22Rv1 (cell line): ENCODE data around the gene CAMTA1.

ENCODE experiments used
- CTCF ChIP-seq: fragments of 450-650 bp; IDR thresholded peaks from 2 replicates; pipeline ENCODE4 v1.5.1; 2017; ENCODE audit warnings: mild to moderate bottlenecking
- ZFX ChIP-seq: fragments of 450-650 bp; IDR thresholded peaks from 2 replicates; pipeline ENCODE4 v1.6.1; 2017; ENCODE audit warnings: antibody characterized with exemption, borderline replicate concordance

- TF ChIP-seq ZFX (no peak), CTCF (no peak)
Measured at GRCh38 chr1:7516341-7516740, 731.1 kb downstream of the CAMTA1 start.
